SK-N-MC (cell line): ENCODE measurements around the gene NTRK2.
"Not testable (repeated sequence)": the region's sequence is repeated elsewhere in the genome, so short reads cannot be mapped to it uniquely, and the experiment has no call there.

Source experiments
- EZH2 ChIP-seq: fragments of 200-600 bp; sonication (generic); IDR thresholded peaks from one replicate; pipeline ENCODE4 v1.6.1; 2017; ENCODE audit warnings: antibody characterized with exemption
- FOXP2 ChIP-seq: optimal IDR thresholded peaks from 2 replicates; pipeline ENCODE3; 2011; ENCODE audit warnings: mild to moderate bottlenecking, moderate library complexity; ENCODE audit not compliant: insufficient read depth; ENCODE audit errors: extremely low read length, control extremely low read depth
- POLR2AphosphoS5 ChIP-seq: IDR thresholded peaks from 2 replicates; pipeline ENCODE4 v1.6.1; 2012; ENCODE audit warnings: mild to moderate bottlenecking, low read depth, low read length, borderline replicate concordance

- TF ChIP-seq EZH2, POLR2AphosphoS5, FOXP2: not testable (repeated sequence)
Measured at GRCh38 chr9:84898618-84899017, 229.1 kb downstream of the NTRK2 start.
